HG03139 (cell line): ENCODE results near the gene SNRPB.
"Not testable (repeated sequence)": the region's sequence is repeated elsewhere in the genome, so short reads cannot be mapped to it uniquely, and the experiment has no call there.

ENCODE experiments used
- ATAC-seq: cut with Tn5 transposase; IDR thresholded peaks from one replicate; pipeline ENCODE4 v1.9.1; 2021; ENCODE audit not compliant: unreplicated experiment

SNRPB gene

GRCh38 chr20:2470423-2471193, at the start of gene SNRPB:
TSS of gene SNRPB (minus strand) at chr20:2470789. CDS start at chr20:2470690, 99 bp downstream.
- ATAC-seq = peak; percentile 97

GRCh38 chr20:2519115-2519809, 48.7 kb upstream of the SNRPB start:
- no peak for ATAC-seq

- no peak for ATAC-seq
Measured at GRCh38 chr20:2518558-2518957, 48.0 kb upstream of the SNRPB start.

- no peak for ATAC-seq
Measured at GRCh38 chr20:2518096-2518495, 47.5 kb upstream of the SNRPB start.

GRCh38 chr20:2516399-2516798, 45.8 kb upstream of the SNRPB start:
- ATAC-seq = no peak

GRCh38 chr20:2515203-2515602, 44.6 kb upstream of the SNRPB start:
- ATAC-seq = no peak

- ATAC-seq = no peak
Measured at GRCh38 chr20:2509794-2510193, 39.2 kb upstream of the SNRPB start.

GRCh38 chr20:2509468-2509781, 38.8 kb upstream of the SNRPB start:
- no peak for ATAC-seq

GRCh38 chr20:2508631-2509467, 38.3 kb upstream of the SNRPB start, which contains the start of gene ZNF343:
TSS of gene ZNF343 (minus strand) at chr20:2508915. CDS start at chr20:2493895, 15,020 bp downstream.
- ATAC-seq = peak; percentile 92

- peak; percentile 18 for ATAC-seq
Measured at GRCh38 chr20:2507875-2508630, 37.5 kb upstream of the SNRPB start.

GRCh38 chr20:2507464-2507863, 36.9 kb upstream of the SNRPB start:
- ATAC-seq = no peak

GRCh38 chr20:2506426-2506825, 35.8 kb upstream of the SNRPB start:
- not testable (repeated sequence) for ATAC-seq

- not testable (repeated sequence) for ATAC-seq
Measured at GRCh38 chr20:2504803-2505202, 34.2 kb upstream of the SNRPB start.

GRCh38 chr20:2502808-2503384, 32.3 kb upstream of the SNRPB start:
- not testable (repeated sequence) for ATAC-seq

GRCh38 chr20:2485661-2486060, 15.1 kb upstream of the SNRPB start:
- no peak for ATAC-seq

- no peak for ATAC-seq
Measured at GRCh38 chr20:2485080-2485479, 14.5 kb upstream of the SNRPB start.

- no peak for ATAC-seq
Measured at GRCh38 chr20:2483504-2483903, 12.9 kb upstream of the SNRPB start.

GRCh38 chr20:2480381-2480780, 9.8 kb upstream of the SNRPB start:
- no peak for ATAC-seq

GRCh38 chr20:2476742-2477615, 6.4 kb upstream of the SNRPB start:
- no peak for ATAC-seq
